Non-pigmented ciliary epithelial cell (primary cell): ENCODE measurements around the gene FAM117B.
"Not testable (repeated sequence)": the region's sequence is repeated elsewhere in the genome, so short reads cannot be mapped to it uniquely, and the experiment has no call there.

Experiments
- DNase-seq: peaks from one replicate; pipeline ENCODE4 v3.0.0-alpha.2; 2010; ENCODE audit warnings: low read depth

The FAM117B gene

GRCh38 chr2:202703091-202703490, 68.3 kb downstream of the FAM117B start:
- DNase-seq = no peak

GRCh38 chr2:202704248-202704647, 69.5 kb downstream of the FAM117B start:
- DNase-seq = no peak

DNA sequence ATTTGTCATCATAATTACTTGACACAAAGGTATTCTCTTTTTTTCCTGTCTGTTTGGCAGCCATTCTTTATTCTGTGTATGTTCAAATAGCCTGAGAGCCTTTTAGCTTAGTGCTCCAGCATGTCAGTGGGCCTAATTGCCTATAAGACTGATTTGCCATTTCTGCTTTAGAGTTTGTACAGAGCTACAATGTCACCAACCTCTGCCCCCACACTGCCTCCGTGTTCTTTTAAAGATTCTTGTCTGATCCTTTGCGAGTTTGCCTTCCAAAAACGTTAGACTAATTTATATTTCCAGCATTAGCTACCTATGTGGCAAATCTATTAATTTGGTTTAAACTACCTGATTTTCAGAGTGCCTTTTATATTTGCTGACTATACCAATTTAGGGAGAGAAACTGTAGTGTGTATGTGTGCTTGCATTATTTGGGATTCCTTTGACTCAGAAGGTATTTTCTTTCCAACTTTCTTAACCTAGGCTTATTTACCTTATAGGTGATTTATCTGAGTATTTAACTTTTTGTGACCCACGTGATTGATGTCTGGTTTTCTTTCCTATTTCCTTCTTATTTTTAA, 70.8 kb downstream of the FAM117B start:
- no peak for DNase-seq

DNA sequence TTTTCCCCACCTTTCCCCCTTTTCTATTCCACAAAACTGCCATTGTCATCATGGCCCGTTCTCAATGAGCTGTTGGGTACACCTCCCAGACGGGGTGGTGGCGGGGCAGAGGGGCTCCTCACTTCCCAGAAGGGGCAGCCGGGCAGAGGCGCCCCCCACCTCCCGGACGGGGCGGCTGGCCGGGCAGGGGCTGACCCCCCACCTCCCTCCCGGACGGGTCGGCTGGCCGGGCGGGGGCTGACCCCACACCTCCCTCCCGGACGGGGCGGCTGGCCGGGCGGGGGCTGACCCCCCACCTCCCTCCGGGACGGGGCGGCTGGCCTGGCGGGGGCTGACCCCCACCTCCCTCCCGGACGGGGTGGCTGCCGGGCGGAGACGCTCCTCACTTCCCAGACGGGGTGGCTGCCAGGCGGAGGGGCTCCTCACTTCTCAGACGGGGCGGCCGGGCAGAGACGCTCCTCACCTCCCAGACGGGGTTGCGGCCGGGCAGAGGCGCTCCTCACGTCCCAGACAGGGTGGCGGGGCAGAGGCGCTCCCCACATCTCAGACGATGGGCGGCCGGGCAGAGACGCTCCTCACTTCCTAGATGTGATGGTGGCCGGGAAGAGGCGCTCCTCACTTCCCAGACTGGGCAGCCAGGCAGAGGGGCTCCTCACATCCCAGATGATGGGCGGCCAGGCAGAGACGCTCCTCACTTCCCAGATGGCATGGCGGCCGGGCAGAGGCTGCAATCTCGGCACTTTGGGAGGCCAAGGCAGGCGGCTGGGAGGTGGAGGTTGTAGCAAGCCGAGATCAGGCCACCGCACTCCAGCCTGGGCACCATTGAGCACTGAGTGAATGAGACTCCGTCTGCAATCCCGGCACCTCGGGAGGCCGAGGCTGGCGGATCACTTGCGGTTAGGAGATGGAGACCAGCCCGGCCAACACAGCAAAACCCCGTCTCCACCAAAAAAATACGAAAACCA, 80.5 kb downstream of the FAM117B start:
- not testable (repeated sequence) for DNase-seq

- DNase-seq = no peak
These were observed 81.4 kb downstream of the FAM117B start for GRCh38 chr2:202716114-202716718.

DNA sequence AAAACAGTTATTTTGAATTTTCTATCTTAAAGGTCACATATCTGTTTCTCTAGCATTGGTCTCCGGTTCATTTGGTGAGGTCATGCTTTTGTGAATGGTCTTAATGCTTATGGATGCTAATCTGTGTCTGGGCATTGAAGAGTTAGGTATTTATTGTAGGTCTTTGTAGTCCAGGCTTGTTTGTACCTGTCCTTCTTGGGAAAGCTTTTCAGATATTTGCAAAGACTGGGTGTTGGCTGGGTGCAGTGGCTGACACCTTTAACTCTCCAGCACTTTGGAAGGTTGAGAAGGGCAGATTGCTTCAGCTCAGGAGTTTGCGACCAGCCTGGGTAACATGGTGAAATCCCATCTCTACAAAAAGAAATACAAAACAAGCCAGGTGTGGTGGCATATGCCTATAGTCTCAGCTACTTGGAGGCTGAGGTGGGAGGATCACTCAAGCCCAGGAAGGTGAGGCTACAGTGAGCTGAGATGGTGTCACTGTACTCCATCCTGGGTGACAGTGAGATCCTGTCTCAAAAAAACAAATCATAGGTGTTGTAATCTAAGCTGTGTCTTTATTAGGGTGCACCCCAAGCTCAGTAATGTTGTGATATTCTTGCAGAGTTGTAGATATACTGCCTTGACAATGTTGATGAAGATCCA, 82.3 kb downstream of the FAM117B start:
- DNase-seq = no peak

DNA sequence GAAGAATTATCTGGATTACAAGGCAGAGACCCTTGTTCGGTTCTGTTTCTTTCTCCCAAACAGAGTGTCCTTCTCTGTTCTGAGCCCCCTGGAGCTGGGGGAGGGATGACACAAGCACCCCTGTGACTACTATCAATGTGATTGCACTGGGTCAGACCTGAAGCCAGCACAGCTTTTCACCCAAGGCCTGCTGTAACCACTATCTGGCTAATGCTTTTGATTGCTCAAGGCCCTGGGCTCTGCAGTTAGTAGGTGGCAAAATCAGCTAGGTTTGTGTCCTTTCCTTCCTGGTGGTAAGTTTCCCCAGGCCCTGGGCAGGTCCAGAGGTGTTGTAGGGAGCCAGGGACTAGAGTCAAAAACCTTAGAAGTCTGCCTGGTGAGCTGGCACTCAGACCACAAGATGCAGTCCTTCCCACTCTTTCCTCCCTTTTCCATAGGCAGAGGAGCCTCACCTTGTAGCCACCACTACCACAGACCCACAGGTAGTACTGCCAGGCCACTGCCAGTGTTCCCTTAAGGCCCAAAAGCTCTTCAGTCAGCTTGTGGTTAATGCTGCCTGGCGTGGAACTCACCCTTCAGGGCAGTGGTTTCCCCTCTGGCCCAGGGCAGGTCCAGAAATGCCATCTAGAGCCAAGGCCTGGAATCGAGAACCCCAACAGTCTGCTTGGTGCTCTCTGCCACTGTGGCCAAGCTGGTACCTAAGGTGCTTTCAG, 83.0 kb downstream of the FAM117B start:
- no peak for DNase-seq

- DNase-seq = no peak
These were observed 83.8 kb downstream of the FAM117B start for GRCh38 chr2:202718614-202719013.

DNA sequence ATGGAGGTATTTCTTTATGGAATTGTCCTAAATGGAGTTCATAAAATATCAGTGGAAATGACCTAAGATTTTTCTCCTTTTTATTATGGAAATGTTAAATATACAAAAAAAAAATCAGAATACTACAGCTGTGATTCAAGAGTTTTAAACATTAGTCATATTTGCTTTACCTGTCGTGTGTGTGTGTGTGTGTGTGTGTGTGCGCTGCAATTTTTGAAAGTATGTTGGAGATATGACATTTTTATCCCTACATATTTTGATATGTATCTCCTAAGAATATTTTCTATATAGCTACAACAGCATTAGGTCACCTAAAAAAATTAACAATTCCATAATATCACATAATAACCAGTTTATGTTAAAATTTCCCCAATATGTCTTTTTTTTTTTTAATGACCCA, 85.5 kb downstream of the FAM117B start:
- no peak for DNase-seq

DNA sequence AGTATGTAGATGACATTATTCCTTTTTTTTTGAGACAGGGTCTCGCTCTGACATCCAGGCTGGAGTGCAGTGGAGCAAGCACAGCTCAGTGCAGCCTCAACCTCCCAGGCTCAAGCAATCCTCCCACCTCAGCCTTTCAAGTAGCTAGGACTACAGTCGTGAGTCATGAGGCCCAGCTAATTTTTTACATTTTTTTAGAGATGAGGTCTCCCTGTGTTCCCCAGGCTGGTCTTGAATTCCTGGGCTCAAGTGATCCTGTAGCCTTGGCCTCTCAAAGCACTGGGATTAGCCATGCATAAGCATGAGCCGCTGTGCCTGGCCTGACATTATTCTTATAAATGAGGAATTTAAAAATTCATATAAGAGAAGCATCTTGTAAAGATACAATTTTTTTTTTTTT, 86.9 kb downstream of the FAM117B start:
- peak; percentile 61 for DNase-seq

GRCh38 chr2:202723746-202724145, 89.0 kb downstream of the FAM117B start:
- DNase-seq = no peak

DNA sequence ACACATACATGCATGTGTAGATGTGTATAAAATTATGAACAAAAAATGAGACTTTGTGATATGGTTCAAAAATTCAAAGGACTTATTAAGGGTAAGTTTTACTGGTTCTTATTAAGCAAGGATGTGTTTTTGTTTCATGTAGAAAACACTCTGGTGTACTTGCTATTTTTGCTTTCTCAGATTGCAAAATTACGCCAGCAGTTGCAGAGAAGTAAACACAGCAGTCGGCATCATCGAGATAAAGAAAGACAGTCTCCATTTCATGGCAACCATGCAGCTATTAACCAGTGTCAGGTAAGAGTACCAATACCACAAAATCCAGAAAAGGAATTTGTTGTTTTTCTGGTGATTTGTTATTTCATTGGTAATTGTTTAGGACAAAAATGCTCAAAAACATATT, 91.3 kb downstream of the FAM117B start:
- DNase-seq = no peak

DNA sequence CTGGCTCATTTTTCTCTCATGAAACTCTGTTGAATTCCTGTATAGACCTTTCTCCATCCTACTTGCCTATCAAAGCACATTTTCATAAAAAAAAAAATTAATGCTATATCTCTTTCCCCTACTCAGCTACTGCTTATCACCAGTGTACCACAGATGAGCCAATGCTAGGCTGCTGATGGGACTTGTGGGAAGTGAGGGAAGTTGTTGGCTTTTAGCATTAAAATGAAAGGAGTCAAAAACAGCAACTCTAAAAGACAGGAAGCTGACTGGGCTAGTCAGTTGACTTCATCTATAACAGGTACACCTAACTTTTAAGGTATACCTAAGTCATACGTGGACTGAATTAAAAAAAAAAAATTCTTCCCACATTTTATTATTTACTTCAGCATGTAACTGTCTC, 102.1 kb downstream of the FAM117B start:
- DNase-seq = no peak

DNA sequence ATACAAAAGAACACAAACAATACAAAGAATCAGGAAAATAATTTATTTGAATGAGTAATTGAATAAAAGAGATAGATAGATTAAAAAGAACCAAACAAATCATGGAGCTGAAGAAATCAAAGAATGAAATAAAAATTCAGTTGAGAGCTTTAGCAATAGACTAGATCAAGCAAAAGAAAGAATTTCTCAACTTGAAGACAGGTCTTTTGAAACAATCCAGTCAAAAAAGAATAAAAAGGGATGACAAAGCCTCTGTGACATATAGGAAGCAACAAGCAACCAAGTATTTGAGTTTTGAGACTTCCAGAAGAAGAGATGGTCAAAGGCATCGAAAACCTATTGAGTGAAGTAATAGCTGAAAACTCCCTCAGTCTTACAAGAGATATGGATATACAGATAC, 108.8 kb downstream of the FAM117B start:
- DNase-seq = no peak

DNA sequence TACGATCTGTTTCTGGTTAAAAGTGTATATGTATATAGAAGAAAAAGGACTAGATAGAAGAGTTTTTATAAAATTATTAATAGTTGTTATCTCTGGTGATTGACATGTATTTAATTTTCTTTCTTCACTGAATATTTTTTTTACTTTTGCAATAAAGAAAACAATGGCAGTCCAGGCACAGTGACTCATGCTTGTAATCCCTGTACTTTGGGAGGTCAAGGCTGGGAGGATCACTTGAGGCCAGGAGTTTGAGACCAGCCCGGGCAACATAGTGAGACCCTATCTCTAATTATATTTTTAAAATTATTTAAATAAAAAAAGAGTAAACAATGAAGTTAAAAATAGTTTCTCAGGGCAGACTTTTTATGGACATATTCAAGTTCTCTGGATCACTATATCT, 114.7 kb downstream of the FAM117B start:
- no peak for DNase-seq

DNA sequence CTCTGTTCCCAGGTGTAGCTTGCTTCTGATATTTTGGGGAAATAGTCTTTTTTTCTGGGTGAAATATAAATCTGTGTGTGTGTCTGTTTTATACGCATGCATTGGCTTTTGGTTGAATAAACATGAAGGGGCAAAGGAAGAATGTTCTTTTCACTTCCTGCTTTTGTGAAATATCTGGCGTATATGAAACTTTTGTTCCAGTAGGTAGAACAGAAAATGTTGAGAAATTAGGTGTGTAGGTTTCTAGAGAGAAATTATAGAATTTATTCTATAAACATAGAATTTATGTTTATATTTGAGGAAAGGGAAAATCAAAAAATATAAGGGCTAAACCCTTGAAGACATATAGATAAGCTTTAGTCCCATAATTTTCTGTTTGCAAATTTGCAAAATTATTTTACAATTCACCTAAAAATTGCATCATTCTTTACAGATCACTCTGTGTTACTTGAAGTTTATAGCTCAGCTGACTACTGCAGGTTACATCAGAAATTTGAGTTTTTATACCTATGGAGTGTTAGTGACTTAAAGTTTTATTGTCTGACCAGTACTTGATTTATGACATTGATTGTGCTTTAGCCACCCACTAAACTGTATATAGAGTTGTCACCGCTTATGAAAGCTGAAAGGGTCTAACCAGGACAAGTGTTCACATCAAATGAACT, 116.1 kb downstream of the FAM117B start:
- DNase-seq = no peak

DNA sequence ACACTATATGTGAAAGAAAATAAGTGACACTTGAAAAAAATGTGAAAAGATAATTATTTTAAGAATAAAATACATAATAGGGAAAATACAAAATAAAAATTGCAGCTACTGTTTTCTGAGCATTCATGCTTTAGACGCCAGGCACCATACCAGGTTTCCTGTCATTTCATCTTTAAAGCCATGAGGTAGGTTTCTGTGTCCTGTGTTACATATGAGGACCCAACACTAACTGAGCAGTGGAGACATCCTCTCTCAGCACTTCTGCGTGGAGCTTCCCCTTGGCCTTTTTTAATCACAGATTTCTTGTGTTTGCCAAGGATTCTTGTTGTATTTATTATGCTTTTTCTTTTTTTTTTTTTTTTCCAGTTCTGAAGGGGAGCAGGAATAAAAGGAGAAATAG, 117.3 kb downstream of the FAM117B start:
- DNase-seq = no peak

DNA sequence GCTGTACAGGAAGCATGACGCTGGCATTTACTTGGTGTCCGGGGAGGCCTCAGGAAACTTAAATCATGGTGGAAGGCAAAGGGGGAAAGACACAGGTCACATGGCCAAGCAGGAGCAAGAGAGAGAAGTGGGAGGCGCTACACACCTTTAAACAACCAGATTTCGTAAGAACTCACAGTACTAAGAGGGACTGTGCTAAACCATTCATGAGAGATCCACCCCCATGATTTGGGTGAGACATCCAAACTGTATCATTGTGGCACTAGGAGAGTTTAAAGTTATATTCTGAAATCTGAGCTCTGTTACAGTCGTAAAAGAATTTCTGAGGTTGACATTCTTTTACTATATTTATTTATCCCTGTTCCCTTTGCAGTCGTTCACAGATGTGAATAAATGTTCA, 120.2 kb downstream of the FAM117B start:
- DNase-seq = no peak

DNA sequence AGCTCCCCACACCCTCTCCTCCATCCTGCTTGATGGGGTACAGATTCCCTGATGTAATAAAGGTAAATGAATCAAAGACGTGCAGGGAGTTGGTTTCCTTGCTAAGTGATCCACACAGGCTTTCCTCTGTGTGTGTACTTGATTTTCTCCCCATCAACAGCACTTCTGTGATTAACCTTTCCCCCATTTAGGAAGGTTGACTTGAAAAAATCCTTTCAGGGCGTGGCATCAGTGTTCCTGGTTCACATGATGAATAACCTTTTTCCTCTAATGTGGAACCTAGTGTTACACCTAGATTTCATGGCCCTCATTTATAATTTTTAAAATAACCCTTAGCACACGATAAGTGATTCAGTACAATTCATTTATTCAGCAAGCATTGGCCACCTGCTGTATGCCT, 121.8 kb downstream of the FAM117B start:
- no peak for DNase-seq

DNA sequence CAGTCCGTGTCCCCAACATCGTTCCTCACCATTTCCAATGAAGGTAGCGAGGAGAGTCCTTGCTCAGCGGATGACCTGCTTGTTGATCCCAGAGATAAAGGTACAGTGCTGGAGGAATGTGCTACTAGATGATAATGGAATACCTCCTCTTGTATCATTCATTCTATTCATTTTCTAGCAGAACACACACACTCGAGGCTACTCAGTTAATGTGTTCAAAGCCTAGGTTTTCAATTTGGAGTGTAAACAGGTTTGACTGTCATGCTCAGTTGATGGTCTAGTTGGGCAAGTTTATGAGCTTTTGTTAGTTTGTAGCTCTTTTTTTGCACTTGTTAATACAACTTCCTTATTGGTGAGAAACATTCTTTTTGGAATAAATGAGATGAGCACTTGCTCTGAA, 122.6 kb downstream of the FAM117B start:
- DNase-seq = no peak

DNA sequence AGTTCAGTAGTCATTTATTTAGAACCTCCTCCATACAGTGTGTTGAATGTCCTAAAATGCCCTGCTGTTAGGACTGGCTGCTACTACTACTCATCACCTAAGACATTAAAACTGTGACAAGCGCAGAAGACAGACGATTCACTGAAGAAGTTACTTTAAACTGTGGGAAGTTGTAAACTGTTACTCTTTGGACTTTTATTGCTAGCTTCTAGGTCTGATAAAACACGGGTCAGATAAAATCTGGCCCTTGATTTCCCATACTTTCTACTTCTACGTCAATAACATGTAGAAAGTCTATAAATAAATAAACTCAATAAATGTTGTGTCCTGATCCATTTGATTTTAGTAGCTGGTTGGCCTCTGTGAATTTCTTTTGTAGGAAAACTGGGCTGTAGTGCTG, 123.4 kb downstream of the FAM117B start:
- no peak for DNase-seq

DNA sequence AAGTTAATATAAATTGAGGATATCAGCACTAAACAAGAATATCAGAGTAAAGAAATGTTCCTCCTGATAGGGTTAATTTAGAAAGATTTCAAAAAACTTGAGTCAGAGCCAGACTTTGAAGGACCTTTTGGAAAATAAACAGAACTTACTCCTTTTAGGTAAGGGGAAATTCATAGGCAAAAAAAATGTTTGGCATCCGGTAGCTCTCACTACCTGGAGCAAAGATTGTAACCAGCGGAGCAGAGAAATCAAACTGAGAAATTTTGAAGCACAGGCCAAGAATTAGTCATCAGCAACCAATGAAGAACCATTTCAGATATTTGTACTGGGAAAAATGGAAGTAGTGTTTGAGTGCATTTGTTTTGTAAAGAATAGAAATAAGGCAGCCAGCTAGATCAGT, 123.8 kb downstream of the FAM117B start:
- DNase-seq = no peak
